A673 (cell line): ENCODE measurements around the gene SUGP2. TPM values are rescaled to one million over a fixed set of nuclear protein-coding genes. Genes with fewer than 3 reads are reported as not detected.

Source experiments
- BruUV-seq: library from RNA; stranded (reverse); fragments of 400-500 nt; replicated peaks from 2 replicates; lab custom pipeline; 2021; lab: Mats Ljungman, UMichigan
- CTCF ChIA-PET: fragments of 300-600 bp; sonication (Branson Sonifier 250); formaldehyde crosslinking; loops from one replicate; lab custom pipeline; 2022; ENCODE audit warnings: antibody characterized with exemption; lab: Charles Lee
- POLR2A ChIA-PET: fragments of 300-600 bp; sonication (Branson Sonifier 250); formaldehyde crosslinking; loops from one replicate; lab custom pipeline; 2022; ENCODE audit warnings: antibody characterized with exemption; ENCODE audit not compliant: low non-redundant PET; lab: Charles Lee
- DNase-seq: peaks from one replicate; pipeline ENCODE4 v3.0.0-alpha.2; 2015; ENCODE audit warnings: low spot score
- H3K27ac ChIP-seq: fragments of 200-600 bp; sonication (generic); 2 replicates; pipeline ENCODE4 v1.5.1; 2016; ENCODE audit warnings: mixed run types, low read depth, mild to moderate bottlenecking, mixed read lengths, antibody characterized with exemption, low read length; ENCODE audit not compliant: poor library complexity, severe bottlenecking
- H3K27me3 ChIP-seq: fragments of 200-600 bp; sonication (generic); replicated peaks from 2 replicates; pipeline ENCODE4 v1.6.1; 2017; ENCODE audit warnings: mixed run types, low read depth, mild to moderate bottlenecking, mixed read lengths, antibody characterized with exemption, low read length; ENCODE audit not compliant: insufficient read depth, poor library complexity
- H3K36me3 ChIP-seq: fragments of 200-600 bp; sonication (generic); 2 replicates; pipeline ENCODE4 v1.6.1; 2016; ENCODE audit warnings: mixed run types, mild to moderate bottlenecking, mixed read lengths, antibody characterized with exemption, low read length; ENCODE audit not compliant: insufficient read depth, poor library complexity, severe bottlenecking
- H3K4me1 ChIP-seq: fragments of 200-600 bp; sonication (generic); 2 replicates; pipeline ENCODE4 v1.6.1; 2017; ENCODE audit warnings: mixed run types, mild to moderate bottlenecking, mixed read lengths, antibody characterized with exemption, low read length; ENCODE audit not compliant: insufficient read depth, poor library complexity, severe bottlenecking
- H3K4me3 ChIP-seq: fragments of 200-600 bp; sonication (generic); 2 replicates; pipeline ENCODE4 v1.5.1; 2016; ENCODE audit warnings: low read depth, mixed run types, mild to moderate bottlenecking, mixed read lengths, low read length; ENCODE audit not compliant: poor library complexity, severe bottlenecking
- H3K9me3 ChIP-seq: fragments of 200-600 bp; sonication (generic); 2 replicates; pipeline ENCODE4 v1.6.1; 2016; ENCODE audit warnings: mixed run types, low read depth, mild to moderate bottlenecking, mixed read lengths, antibody characterized with exemption, low read length; ENCODE audit not compliant: poor library complexity, severe bottlenecking
- EZH2 ChIP-seq: fragments of 200-600 bp; sonication (generic); IDR thresholded peaks from 2 replicates; pipeline ENCODE4 v1.6.1; 2017; ENCODE audit warnings: borderline replicate concordance, low read depth, mild to moderate bottlenecking, mixed read lengths, antibody characterized with exemption, low read length; ENCODE audit not compliant: poor library complexity, severe bottlenecking
- intact Hi-C: fragments of 100-400 bp; cut with micrococcal nuclease; formaldehyde crosslinking; loops from one replicate; pipeline ENCODE4 v1.10.0; 2022; ENCODE audit not compliant: unreplicated experiment
- total RNA-seq: library from RNA; stranded (reverse); gene quantifications from 2 replicates; pipeline ENCODE4 v1.2.3, GENCODE V29; 2021
- TF ChIP-seq, protein P1 (sequence below): fragments of 300-800, 200-600 bp; sonication (generic); conservative IDR thresholded peaks from 2 replicates; pipeline ENCODE4 v1.5.1; 2017; ENCODE audit warnings: low read depth, mild to moderate bottlenecking, antibody characterized with exemption, low read length, moderate library complexity, mixed read lengths

The SUGP2 gene
- total RNA-seq, 1 experiment from 2014 or later: 120 TPM

DNA sequence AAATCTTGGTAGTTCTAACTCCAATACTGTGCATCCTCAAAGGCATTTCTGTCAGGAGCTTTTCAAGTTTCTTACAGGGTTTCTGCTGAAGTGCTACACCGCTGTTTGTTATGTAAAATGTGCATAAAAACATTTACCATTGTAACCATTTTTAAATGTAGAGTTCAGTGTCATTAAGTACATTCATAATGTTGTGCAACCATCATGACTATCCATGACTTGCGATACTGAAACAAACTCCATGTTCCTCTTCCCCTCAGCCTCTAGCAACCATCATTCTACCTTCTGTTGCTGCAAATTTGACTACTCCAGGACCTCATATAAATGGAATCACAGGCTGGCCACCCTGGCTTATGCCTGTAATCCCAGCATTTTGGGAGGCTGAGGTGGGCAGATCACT lies 16.1 kb upstream of the SUGP2 start:
- Histone ChIP-seq H3K27ac (no peak overlapping the region), H3K9me3 (no peaks in the 10 kb centered on the region), H3K27me3 (no peaks in the 10 kb centered on the region), H3K36me3 (peaks cover 33% of the 10 kb centered on the region), H3K4me3 (no peak overlapping the region), H3K4me1 (no peaks in the 10 kb centered on the region)
- ChIA-PET CTCF (no interaction called here), POLR2A (no interaction called here)
- intact Hi-C loops: no loop called here
- no TSS peak for BruUV-seq
- DNase-seq: no peak
- TF ChIP-seq EZH2: no peak
- TF ChIP-seq, protein P1, sequence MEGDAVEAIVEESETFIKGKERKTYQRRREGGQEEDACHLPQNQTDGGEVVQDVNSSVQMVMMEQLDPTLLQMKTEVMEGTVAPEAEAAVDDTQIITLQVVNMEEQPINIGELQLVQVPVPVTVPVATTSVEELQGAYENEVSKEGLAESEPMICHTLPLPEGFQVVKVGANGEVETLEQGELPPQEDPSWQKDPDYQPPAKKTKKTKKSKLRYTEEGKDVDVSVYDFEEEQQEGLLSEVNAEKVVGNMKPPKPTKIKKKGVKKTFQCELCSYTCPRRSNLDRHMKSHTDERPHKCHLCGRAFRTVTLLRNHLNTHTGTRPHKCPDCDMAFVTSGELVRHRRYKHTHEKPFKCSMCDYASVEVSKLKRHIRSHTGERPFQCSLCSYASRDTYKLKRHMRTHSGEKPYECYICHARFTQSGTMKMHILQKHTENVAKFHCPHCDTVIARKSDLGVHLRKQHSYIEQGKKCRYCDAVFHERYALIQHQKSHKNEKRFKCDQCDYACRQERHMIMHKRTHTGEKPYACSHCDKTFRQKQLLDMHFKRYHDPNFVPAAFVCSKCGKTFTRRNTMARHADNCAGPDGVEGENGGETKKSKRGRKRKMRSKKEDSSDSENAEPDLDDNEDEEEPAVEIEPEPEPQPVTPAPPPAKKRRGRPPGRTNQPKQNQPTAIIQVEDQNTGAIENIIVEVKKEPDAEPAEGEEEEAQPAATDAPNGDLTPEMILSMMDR: no peak

DNA sequence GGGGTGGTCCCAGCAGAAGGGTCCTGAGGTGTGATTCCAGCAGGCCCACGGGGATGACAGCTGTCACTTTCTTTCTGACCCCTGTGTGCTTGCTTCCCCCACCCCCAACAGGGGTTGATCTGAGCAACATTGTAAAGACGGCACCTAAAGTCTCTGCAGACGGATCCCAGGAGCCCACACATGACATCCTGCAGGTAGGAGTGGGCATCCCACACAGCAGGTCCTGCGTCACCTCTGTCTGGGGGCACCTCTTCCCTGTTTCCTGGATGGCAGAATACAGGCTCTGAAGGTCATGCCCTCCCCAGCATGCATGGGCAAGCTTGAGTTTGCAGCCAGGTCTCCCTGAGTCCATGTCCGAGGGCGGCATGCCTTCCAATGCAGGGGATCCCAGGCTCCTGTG lies 10.6 kb upstream of the SUGP2 start:
- no peak overlapping the region for H3K27ac ChIP-seq
- ChIA-PET CTCF (no interaction called here), POLR2A (no interaction called here)
- BruUV-seq: no TSS peak
- peaks cover 25% of the 10 kb centered on the region for H3K36me3 ChIP-seq
- H3K4me3 ChIP-seq: no peak overlapping the region
- H3K4me1 ChIP-seq: no peaks in the 10 kb centered on the region
- TF ChIP-seq, protein P1: no peak
- TF ChIP-seq EZH2: no peak
- intact Hi-C loops: no loop called here
- H3K9me3 ChIP-seq: no peaks in the 10 kb centered on the region
- no peaks in the 10 kb centered on the region for H3K27me3 ChIP-seq
- DNase-seq: no peak

DNA sequence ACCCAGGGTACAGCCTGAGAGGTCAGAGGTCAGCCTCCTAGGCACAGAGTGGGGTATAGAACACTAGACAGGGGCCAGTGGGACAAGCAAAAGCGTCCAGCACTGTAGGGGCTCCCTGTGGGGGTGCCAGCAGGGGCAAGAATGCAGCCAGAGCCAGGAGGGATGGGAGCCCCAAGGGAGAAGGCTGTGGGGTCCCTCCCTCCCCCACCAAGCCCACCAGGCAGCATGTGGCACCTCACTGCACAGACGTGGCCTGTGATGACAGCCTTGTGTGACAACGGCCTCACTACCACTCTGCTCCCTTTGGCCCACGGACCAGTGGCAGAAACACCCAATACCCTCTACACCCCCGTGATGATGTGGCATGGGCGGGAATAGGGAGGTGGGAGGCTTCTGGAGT lies 10.2 kb upstream of the SUGP2 start:
- Histone ChIP-seq H3K4me3 (no peak overlapping the region), H3K4me1 (no peaks in the 10 kb centered on the region), H3K27me3 (no peaks in the 10 kb centered on the region), H3K9me3 (no peaks in the 10 kb centered on the region), H3K36me3 (peaks cover 25% of the 10 kb centered on the region), H3K27ac (no peak overlapping the region)
- POLR2A ChIA-PET: no interaction called here
- intact Hi-C loops: no loop called here
- TF ChIP-seq, protein P1: no peak
- CTCF ChIA-PET: no interaction called here
- DNase-seq: no peak
- no TSS peak for BruUV-seq
